RWPE2 (cell line): ENCODE data around the gene PRH2.

Experiments
- ATAC-seq: fragments of 200-7000 bp; cut with Tn5 transposase; 3 replicates; pipeline ENCODE4 v1.9.1; 2021; ENCODE audit warnings: low read depth
- DNase-seq: peaks from one replicate; pipeline ENCODE4 v3.0.0-alpha.2; 2020; ENCODE audit warnings: low spot score
- H3K27ac ChIP-seq: fragments of 450-650 bp; 2 replicates; pipeline ENCODE4 v1.5.1; 2017; ENCODE audit warnings: mild to moderate bottlenecking; ENCODE audit not compliant: poor library complexity, severe bottlenecking
- H3K27me3 ChIP-seq: fragments of 250-450 bp; sonication (Bioruptor Pico); 2 replicates; pipeline ENCODE4 v1.5.1; 2021; ENCODE audit warnings: mild to moderate bottlenecking, moderate library complexity; ENCODE audit not compliant: insufficient read depth, poor library complexity, severe bottlenecking
- H3K36me3 ChIP-seq: fragments of 250-450 bp; sonication (Bioruptor Pico); 2 replicates; pipeline ENCODE4 v1.5.1; 2020; ENCODE audit warnings: low read depth, mild to moderate bottlenecking, moderate library complexity
- H3K4me1 ChIP-seq: fragments of 250-450 bp; sonication (Bioruptor Pico); 2 replicates; pipeline ENCODE4 v1.5.1; 2021; ENCODE audit warnings: mild to moderate bottlenecking, moderate library complexity; ENCODE audit not compliant: insufficient read depth, poor library complexity, severe bottlenecking
- H3K4me3 ChIP-seq: fragments of 250-450 bp; sonication (Bioruptor Pico); 2 replicates; pipeline ENCODE4 v1.5.1; 2021; ENCODE audit warnings: mild to moderate bottlenecking, moderate library complexity; ENCODE audit not compliant: severe bottlenecking
- H3K9me3 ChIP-seq: fragments of 250-450 bp; sonication (Bioruptor Pico); 2 replicates; pipeline ENCODE4 v1.5.1; 2021; ENCODE audit warnings: mild to moderate bottlenecking, moderate library complexity; ENCODE audit not compliant: severe bottlenecking
- CTCF ChIP-seq: fragments of 450-650 bp; IDR thresholded peaks from one replicate; pipeline ENCODE4 v1.5.1; 2017; ENCODE audit warnings: mild to moderate bottlenecking, moderate library complexity; ENCODE audit not compliant: poor library complexity, severe bottlenecking

Gene PRH2

GRCh38 chr12:10966314-10966713 is 37.3 kb downstream of the PRH2 start:
- Histone ChIP-seq H3K36me3 (no peaks in the 10 kb centered on the region), H3K27me3 (no peaks in the 10 kb centered on the region), H3K9me3 (no peaks in the 10 kb centered on the region), H3K4me3 (no peak overlapping the region), H3K4me1 (no peaks in the 10 kb centered on the region), H3K27ac (no peak overlapping the region)
- no peak for ATAC-seq
- TF ChIP-seq CTCF, result no peak
- DNase-seq, result no peak

GRCh38 chr12:10967409-10967808 is 38.4 kb downstream of the PRH2 start:
- ATAC-seq, result no peak
- no peaks in the 10 kb centered on the region for H3K36me3 ChIP-seq
- TF ChIP-seq CTCF, result no peak
- no peaks in the 10 kb centered on the region for H3K9me3 ChIP-seq
- H3K4me3 ChIP-seq, result no peak overlapping the region
- no peaks in the 10 kb centered on the region for H3K27me3 ChIP-seq
- H3K4me1 ChIP-seq, result no peaks in the 10 kb centered on the region
- H3K27ac ChIP-seq, result no peak overlapping the region
- no peak for DNase-seq

- H3K27ac ChIP-seq, result no peak overlapping the region
- TF ChIP-seq CTCF, result no peak
- DNase-seq (no peak), ATAC-seq (no peak)
- no peak overlapping the region for H3K4me3 ChIP-seq
- H3K27me3 ChIP-seq, result no peaks in the 10 kb centered on the region
- no peaks in the 10 kb centered on the region for H3K9me3 ChIP-seq
- no peaks in the 10 kb centered on the region for H3K4me1 ChIP-seq
- no peaks in the 10 kb centered on the region for H3K36me3 ChIP-seq
These were observed 39.9 kb downstream of the PRH2 start for GRCh38 chr12:10968765-10969456.

GRCh38 chr12:10974965-10975364 is 45.9 kb downstream of the PRH2 start:
- no peaks in the 10 kb centered on the region for H3K4me1 ChIP-seq

More at GRCh38 chr12:10974965-10975364, 45.9 kb downstream of the PRH2 start:
- no peaks in the 10 kb centered on the region for H3K9me3 ChIP-seq
- no peak overlapping the region for H3K4me3 ChIP-seq
- H3K36me3 ChIP-seq, result no peaks in the 10 kb centered on the region
- TF ChIP-seq CTCF, result no peak
- H3K27ac ChIP-seq, result no peak overlapping the region
- ATAC-seq, result no peak
- no peaks in the 10 kb centered on the region for H3K27me3 ChIP-seq
- DNase-seq, result no peak
